ENCODE results near the gene KCND2. TPM values are rescaled to one million over a fixed set of nuclear protein-coding genes. Genes with fewer than 3 reads are reported as not detected.

The KCND2 gene
- total and polyA plus RNA-seq, 8 donors = 0.21 to 1.9 (median 0.63) TPM

GRCh38 chr7:120733143-120733542 lies 460.2 kb downstream of the KCND2 start:
- no peak for TF ChIP-seq CTCF (IDR thresholded peaks at IDR 0.05)
- H3K9me3 ChIP-seq = no peaks in the 10 kb centered on the region
- H3K27me3 ChIP-seq = no peaks in the 10 kb centered on the region
- intact Hi-C loops (cut with DNase I) = no loop called here
- H3K36me3 ChIP-seq = no peaks in the 10 kb centered on the region
- peaks cover 0 to 6% of the 10 kb centered on the region in 2 donors for H3K4me1 ChIP-seq
- ATAC-seq = peak; percentile 43
- H3K4me3 ChIP-seq = no peak overlapping the region
- no peak for DNase-seq
- H3K27ac ChIP-seq = no peak overlapping the region

GRCh38 chr7:120733835-120734234 lies 460.9 kb downstream of the KCND2 start:
- H3K9me3 ChIP-seq = no peaks in the 10 kb centered on the region
- no peaks in the 10 kb centered on the region for H3K27me3 ChIP-seq
- ATAC-seq (no peak), DNase-seq (no peak)
- no peak overlapping the region for H3K27ac ChIP-seq
- intact Hi-C loops (cut with DNase I) = no loop called here
- H3K36me3 ChIP-seq = no peaks in the 10 kb centered on the region
- no peak for TF ChIP-seq CTCF (IDR thresholded peaks at IDR 0.05)
- peaks cover 0 to 6% of the 10 kb centered on the region in 2 donors for H3K4me1 ChIP-seq
- no peak overlapping the region for H3K4me3 ChIP-seq

DNA sequence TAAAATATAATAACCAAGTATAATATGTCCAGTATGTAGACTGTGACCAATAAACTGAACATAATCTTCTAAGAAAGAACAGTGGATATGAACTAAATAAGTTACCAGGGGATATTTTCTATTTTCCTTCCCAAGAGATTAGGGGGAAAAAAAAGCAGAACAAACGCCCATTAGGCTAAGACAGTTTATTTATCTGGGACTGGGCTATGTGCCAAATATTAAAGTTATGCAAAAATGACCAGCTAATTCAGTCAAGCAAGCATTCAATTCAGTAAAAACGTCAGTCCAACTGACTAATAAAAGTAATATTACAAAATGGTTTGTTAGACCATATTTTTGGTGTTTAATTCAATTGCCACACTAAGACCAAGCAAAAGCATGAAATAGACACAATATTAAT lies 462.8 kb downstream of the KCND2 start:
- ATAC-seq = no peak
- DNase-seq = peak in 2 of 4 donors; percentile 24 to 43
- intact Hi-C loops (cut with DNase I) = no loop called here

GRCh38 chr7:120738816-120739215 lies 465.8 kb downstream of the KCND2 start:
- TF ChIP-seq CTCF (IDR thresholded peaks at IDR 0.05) = no peak
- intact Hi-C loops (cut with DNase I) = no loop called here
- H3K4me1 ChIP-seq = peaks cover 0 to 6% of the 10 kb centered on the region in 2 donors

More for the DNA sequence above, 462.8 kb downstream of the KCND2 start:
- H3K4me1 ChIP-seq = peaks cover 0 to 6% of the 10 kb centered on the region in 2 donors
- H3K27ac ChIP-seq = no peak overlapping the region
- H3K4me3 ChIP-seq = no peak overlapping the region
- H3K36me3 ChIP-seq = no peaks in the 10 kb centered on the region
- H3K27me3 ChIP-seq = no peaks in the 10 kb centered on the region
- no peak for TF ChIP-seq CTCF (IDR thresholded peaks at IDR 0.05)
- H3K9me3 ChIP-seq = no peaks in the 10 kb centered on the region

DNA sequence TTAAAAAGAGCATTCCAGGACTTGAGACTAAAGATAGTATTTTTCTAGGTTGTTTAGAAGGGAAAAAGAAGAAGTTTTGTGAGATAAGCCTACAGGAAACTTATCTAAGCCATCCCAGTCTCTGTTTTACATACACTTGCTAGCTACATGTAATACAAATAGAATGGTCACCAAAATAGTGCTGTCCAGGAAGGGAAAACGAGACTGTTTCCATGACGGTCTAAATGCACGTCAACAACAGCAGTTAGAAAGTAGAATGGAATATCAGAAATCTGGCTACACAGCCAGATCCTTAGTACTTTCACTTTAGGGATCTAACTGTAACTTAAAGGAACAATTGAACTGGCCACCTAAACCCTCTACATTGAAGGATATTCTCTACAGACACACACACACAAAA lies 467.4 kb downstream of the KCND2 start:
- Histone ChIP-seq H3K4me3 (no peak overlapping the region), H3K27ac (no peak overlapping the region), H3K9me3 (no peaks in the 10 kb centered on the region), H3K36me3 (no peaks in the 10 kb centered on the region), H3K27me3 (no peaks in the 10 kb centered on the region), H3K4me1 (peaks cover 0 to 6% of the 10 kb centered on the region in 2 donors)
- no peak for TF ChIP-seq CTCF (IDR thresholded peaks at IDR 0.05)
- intact Hi-C loops (cut with DNase I) = no loop called here
- no peak for ATAC-seq
- DNase-seq = peak in 1 of 4 donors; percentile 35

More at GRCh38 chr7:120738816-120739215, 465.8 kb downstream of the KCND2 start:
- Histone ChIP-seq H3K4me3 (no peak overlapping the region), H3K27ac (no peak overlapping the region), H3K27me3 (no peaks in the 10 kb centered on the region), H3K36me3 (no peaks in the 10 kb centered on the region), H3K9me3 (no peaks in the 10 kb centered on the region)
- ATAC-seq (no peak), DNase-seq (no peak)
